ENCODE data around the gene DUSP5.

DNA sequence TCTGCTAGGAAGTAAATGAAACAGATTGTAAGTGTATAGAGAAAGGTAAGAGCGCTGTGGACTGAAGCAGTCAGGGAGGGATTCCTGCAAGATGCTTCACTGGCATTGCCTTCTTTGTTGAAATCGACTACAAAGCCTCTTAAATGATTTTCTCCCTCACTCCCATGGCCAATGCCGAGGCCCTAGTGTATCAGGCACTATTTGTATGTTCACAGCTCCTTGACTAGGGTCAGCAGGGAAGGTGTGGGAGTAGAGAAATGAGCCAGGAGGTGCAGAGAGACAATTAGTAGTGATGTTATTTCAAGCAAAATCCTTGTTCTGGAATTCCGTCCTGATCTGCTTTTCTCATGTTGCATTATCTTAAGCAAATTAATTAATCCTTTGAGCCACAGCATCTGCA is 22.9 kb upstream of the DUSP5 start:
- no peak for TF ChIP-seq EZH2phosphoT487 (IDR thresholded peaks at IDR 0.05; ENCODE audit: borderline replicate concordance, low read length)
- TF ChIP-seq, protein P1, sequence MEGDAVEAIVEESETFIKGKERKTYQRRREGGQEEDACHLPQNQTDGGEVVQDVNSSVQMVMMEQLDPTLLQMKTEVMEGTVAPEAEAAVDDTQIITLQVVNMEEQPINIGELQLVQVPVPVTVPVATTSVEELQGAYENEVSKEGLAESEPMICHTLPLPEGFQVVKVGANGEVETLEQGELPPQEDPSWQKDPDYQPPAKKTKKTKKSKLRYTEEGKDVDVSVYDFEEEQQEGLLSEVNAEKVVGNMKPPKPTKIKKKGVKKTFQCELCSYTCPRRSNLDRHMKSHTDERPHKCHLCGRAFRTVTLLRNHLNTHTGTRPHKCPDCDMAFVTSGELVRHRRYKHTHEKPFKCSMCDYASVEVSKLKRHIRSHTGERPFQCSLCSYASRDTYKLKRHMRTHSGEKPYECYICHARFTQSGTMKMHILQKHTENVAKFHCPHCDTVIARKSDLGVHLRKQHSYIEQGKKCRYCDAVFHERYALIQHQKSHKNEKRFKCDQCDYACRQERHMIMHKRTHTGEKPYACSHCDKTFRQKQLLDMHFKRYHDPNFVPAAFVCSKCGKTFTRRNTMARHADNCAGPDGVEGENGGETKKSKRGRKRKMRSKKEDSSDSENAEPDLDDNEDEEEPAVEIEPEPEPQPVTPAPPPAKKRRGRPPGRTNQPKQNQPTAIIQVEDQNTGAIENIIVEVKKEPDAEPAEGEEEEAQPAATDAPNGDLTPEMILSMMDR (IDR thresholded peaks at IDR 0.05; ENCODE audit: low read depth, low read length, poor library complexity, severe bottlenecking): no peak

Data from DOHH2 (cell line).